GM10248 (cell line): ENCODE data around the gene EBF4.

ENCODE experiments used
- CTCF ChIA-PET: fragments of 300-600 bp; sonication (Branson Sonifier 250); formaldehyde crosslinking; extraction: SDS; loops from one replicate; lab custom pipeline; 2021; ENCODE audit warnings: antibody characterized with exemption; lab: Yijun Ruan, JAX
- POLR2A ChIA-PET: fragments of 350-650 bp; sonication (Branson Sonifier 250); formaldehyde crosslinking; extraction: SDS; loops from one replicate; lab custom pipeline; 2020; ENCODE audit warnings: antibody characterized with exemption; lab: Yijun Ruan, JAX
- DNase-seq: peaks from one replicate; pipeline ENCODE4 v3.0.0; 2012; ENCODE audit errors: extremely low spot score
- TF ChIP-seq, protein P1 (sequence below): IDR thresholded peaks from 2 replicates; pipeline ENCODE4 v1.5.1; 2012; ENCODE audit warnings: mild to moderate bottlenecking, low read depth; ENCODE audit errors: extremely low read depth, missing control alignments, control extremely low read depth

Gene EBF4

DNA sequence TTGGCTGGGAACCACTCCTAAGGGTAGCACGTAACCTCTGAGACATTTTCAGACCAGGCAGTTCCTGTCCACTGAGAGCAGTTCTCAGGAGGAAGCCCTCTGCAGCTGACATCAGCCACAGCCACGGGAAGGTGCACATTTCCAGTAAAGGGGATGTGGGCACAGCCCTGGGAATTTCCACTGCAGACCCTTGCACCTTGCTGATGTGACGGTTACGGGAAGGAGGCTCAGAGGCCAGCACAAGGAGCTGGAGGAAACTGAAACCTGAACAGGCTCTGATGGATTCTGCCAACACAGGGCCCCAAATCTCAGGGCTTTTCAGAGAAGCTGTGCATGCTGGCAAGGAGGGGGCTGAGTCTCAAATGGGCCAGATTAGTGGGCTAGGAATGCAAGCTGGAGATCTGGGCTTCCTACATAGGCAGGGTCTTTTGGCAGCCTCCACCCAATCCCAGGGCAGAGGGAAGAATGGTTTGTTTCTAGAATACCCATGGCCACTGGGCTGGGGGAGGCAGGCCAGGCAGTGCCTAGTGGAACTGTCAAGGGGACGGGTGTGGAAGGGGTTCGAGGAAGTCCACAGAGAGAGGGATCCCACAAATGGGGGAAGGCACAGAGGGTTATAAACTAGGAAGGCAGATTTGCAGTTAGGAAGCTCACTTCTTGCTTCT, 14.2 kb downstream of the EBF4 start:
- no peak for DNase-seq
- ChIA-PET POLR2A (interaction anchor here (0.7 kb wide), 1 partner anchor 181 kb away, joined by 3 read pairs; no protein-coding TSS in a partner anchor), CTCF (interaction anchor here (1.6 kb wide), 1 partner anchor 20 kb away, joined by 4 read pairs; no protein-coding TSS in a partner anchor)
- TF ChIP-seq, protein P1, sequence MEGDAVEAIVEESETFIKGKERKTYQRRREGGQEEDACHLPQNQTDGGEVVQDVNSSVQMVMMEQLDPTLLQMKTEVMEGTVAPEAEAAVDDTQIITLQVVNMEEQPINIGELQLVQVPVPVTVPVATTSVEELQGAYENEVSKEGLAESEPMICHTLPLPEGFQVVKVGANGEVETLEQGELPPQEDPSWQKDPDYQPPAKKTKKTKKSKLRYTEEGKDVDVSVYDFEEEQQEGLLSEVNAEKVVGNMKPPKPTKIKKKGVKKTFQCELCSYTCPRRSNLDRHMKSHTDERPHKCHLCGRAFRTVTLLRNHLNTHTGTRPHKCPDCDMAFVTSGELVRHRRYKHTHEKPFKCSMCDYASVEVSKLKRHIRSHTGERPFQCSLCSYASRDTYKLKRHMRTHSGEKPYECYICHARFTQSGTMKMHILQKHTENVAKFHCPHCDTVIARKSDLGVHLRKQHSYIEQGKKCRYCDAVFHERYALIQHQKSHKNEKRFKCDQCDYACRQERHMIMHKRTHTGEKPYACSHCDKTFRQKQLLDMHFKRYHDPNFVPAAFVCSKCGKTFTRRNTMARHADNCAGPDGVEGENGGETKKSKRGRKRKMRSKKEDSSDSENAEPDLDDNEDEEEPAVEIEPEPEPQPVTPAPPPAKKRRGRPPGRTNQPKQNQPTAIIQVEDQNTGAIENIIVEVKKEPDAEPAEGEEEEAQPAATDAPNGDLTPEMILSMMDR, result no peak

DNA sequence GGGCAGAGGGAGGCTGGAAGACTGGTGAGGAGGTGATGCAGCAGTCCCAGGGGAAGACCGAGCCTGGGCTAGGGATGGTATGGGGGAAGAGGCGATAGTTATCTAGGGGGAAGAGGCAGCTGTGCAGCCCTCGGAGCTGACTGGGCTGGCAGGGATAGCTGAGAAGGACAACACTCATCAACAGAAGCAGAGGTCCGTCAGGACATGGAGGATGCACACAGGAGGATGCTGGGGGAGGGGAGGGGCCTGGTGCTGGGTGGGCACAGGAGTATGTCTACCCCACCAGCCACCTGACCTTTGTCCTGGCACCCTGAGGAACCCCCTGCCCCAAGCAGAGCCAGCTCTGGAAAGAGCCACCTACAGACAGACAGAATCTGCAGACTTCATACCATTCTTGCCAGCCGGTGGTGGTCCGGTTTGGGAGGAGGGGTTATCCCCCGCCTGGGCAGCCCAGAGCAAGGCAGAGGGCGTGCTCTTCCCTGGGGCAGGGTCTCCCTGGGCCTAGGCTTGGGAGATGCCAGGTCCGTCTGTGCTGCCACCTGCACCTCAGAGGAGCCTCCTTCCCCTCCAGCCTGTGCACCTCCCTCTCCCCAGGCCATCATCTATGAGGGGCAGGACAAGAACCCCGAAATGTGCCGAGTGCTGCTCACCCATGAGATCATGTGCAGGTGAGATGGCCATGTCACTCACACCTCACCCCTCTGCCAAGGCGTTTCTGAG, 14.9 kb downstream of the EBF4 start:
- TF ChIP-seq, protein P1, result no peak
- no peak for DNase-seq
- POLR2A ChIA-PET, result interaction anchor here (0.7 kb wide), 1 partner anchor 182 kb away, joined by 3 read pairs; no protein-coding TSS in a partner anchor
- CTCF ChIA-PET, result interaction anchor here (1.6 kb wide), 1 partner anchor 20 kb away, joined by 4 read pairs; no protein-coding TSS in a partner anchor

DNA sequence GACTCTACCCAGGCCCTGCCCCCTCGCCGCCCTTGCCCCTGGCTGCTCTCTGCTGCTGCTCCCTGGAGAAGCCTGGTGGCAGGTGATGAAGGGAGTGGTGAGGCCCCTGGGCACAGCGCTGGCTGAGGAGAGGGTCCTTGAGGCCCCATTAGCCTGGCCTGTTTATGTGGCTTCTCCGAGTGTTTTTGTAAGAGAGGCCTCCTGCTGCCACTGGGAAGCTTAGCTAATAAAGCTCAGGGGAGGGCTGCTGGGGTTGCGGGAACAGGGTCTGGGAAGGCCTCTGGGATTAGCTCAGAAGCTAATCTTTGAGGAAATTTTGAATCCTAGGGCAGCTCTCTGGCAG, 15.5 kb downstream of the EBF4 start:
- no peak for DNase-seq
- ChIA-PET CTCF (interaction anchor here (1.6 kb wide), 1 partner anchor 21 kb away, joined by 4 read pairs; no protein-coding TSS in a partner anchor), POLR2A (no interaction called here)
- TF ChIP-seq, protein P1, result no peak

DNA sequence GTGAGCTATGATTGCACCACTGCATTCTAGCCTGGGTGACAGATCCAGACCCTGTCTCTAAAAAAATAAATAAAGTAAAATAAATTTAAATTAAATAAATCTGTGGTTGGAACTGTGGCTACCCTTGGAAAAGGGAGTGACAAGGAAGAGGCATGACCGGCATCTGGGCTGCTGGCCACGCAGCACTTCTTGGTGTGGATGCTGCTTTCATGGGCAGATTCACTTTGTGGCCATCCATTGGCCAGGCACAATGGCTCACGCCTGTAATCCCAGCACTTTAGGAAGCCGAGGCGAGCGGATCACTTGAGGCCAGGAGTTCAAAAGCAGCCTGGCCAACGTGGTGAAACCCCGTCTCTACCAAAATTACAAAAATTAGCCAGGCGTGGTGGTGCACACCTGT, 16.1 kb downstream of the EBF4 start:
- no peak for DNase-seq
- CTCF ChIA-PET, result interaction anchor here (1.5 to 1.6 kb wide), 3 partner anchors 10 to 22 kb away, joined by 3 to 4 read pairs (median 3); no protein-coding TSS in a partner anchor
- POLR2A ChIA-PET, result no interaction called here
- TF ChIP-seq, protein P1, result no peak

DNA sequence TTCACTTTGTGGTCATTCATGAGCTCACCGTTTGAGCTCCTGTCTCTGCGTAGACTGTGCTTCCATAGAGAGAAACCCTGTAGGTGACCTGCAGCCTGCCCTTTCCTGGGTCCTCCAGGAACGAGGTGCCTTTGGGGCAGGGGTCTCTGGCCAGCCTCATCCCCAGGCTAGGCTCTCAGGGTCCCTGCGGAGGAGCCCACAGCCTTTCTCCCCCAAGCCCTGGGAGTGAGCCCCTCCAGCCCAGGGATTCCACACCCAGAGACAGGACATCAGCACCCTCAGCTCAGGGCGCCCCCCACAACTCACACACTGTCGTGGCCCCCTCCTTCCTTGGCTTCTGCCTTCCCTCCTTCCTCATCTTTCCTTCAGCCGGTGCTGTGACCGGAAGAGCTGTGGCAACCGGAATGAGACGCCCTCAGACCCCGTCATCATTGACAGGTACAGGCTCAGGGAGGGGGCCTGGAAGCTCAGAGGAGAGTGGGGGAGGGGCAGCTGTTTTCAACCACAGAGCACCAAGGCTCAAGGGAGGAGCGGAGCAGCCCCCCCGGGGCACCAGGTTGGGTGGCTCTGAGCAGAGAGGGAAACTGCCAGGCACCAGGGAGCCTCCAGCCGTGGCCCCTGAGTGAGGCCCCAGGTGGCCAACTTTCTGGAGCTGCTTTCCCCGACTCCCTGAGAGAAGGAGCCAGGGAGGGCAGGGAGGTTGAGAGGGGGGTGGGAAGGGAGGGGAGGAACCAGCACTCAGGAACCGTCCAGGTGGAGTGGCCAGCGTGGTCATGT, 16.8 kb downstream of the EBF4 start:
- TF ChIP-seq, protein P1, result no peak
- POLR2A ChIA-PET, result no interaction called here
- DNase-seq, result no peak
- CTCF ChIA-PET, result interaction anchor here (1.0 to 1.6 kb wide), 3 partner anchors 9 to 142 kb away, joined by 3 read pairs; no protein-coding TSS in a partner anchor

DNA sequence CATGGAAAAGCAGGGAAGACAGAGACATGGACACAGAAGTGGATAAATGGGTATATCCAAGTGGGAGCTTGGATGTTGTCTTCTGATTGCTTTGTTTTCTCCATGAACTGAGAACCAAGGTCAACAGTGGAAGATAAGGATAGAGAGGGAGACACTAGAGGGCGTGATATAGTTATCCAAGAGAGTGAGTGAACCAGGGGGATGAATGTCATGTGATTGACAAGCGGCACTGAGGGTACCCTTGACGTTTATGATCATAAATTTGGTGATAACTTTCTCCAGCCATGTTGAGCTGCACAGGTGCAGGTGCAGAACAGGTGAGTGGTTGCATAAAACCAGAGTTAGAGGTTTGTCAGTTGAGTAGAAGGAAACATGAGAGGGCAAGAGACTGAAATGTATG, 20.7 kb downstream of the EBF4 start:
- DNase-seq, result no peak
- ChIA-PET CTCF (interaction anchor here (1.9 kb wide), 1 partner anchor 28 kb away, joined by 10 read pairs; no protein-coding TSS in a partner anchor), POLR2A (no interaction called here)
- TF ChIP-seq, protein P1, result peak; percentile 40
